Stimulated activated CD4-positive, alpha-beta T cell treated with anti-CD3 and anti-CD28 coated beads, TNF-alpha, amount 100 ng/mL, for 4 hours (primary cell): Measurements from ENCODE around the gene TBC1D1.

Experiments used
- DNase-seq, 3 experiments: peaks; one replicate each; pipeline ENCODE4 v3.0.0-alpha.2; 2020; ENCODE audit warnings: low read depth in 3 of 3

TBC1D1 gene

DNA sequence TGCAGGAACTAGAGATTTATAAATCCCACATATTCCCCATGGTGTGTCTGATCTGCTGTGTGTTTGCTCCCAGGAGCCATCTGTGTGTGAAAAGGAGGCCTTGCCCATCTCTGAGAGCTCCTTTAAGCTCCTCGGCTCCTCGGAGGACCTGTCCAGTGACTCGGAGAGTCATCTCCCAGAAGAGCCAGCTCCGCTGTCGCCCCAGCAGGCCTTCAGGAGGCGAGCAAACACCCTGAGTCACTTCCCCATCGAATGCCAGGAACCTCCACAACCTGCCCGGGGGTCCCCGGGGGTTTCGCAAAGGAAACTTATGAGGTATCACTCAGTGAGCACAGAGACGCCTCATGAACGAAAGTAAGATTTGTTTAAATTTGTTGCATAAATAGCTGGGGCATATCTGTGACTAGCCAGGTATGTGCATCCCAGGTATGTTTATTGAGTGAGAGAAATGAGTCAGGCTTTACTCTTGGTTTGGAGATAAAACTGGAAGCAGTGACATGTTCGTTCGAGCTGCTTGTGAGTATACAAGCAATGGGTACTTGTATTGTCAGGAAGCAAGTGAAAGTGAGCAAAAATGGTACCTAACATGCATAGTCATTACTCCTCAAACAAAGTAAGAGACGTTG is 158.8 kb downstream of the TBC1D1 start:
- DNase-seq = no peak

- DNase-seq = no peak
These were observed 159.9 kb downstream of the TBC1D1 start for GRCh38 chr4:38050560-38051350.

- no peak for DNase-seq
These were observed 164.7 kb downstream of the TBC1D1 start for GRCh38 chr4:38055566-38055965.

DNA sequence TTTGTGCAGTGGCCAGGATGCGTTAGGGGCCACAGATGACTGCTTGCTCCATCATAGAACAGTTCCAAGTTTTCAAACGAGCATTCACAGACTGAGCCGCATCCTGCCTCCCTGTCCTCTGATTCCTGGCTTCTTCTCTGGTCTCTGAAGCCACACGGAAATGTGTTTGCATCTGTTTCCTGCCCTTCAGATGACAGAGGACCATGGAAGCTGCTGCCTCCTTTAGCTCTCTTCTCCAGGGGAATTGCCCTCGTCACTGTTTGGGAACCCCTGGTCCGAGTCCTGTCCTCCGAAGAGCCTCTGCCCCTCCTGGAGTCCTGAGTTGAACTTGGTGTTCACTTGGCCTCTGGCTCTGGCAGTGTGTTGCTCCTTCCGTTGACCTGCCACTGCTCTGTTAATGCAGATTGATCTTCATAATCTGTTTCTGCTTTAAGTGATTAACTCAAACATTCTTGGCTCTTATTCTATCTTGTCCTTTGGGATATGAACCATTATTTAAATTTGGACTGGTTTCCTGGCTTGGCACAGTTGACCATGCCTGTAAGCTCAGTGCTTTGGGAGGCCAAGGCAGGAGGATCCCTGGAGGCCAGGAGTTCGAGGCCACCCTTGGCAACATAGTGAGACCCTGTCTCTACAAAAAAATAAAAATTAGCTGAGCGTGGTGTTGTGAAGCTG is 165.3 kb downstream of the TBC1D1 start:
- DNase-seq = no peak

DNA sequence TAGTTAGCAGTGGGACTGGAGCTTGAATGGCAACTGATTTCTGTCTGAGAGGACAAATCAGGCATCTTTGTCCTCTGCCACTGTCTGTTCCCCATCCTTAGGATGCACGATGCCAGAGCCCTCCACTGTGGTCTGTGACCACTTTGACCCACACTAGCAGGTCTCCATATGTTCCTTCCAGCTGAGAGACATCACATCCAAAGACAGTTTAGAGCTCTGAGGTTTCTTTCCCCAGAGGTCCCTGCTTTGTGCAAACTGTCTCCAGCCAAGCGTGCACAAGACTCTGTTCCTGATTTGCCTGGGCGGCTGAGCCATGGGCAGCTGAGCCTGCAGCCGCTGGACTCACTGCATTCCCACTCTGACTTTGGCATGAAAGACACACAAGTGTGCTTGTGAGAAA is 167.3 kb downstream of the TBC1D1 start:
- no peak for DNase-seq

GRCh38 chr4:38060829-38061431 is 170.0 kb downstream of the TBC1D1 start:
- DNase-seq = no peak

DNA sequence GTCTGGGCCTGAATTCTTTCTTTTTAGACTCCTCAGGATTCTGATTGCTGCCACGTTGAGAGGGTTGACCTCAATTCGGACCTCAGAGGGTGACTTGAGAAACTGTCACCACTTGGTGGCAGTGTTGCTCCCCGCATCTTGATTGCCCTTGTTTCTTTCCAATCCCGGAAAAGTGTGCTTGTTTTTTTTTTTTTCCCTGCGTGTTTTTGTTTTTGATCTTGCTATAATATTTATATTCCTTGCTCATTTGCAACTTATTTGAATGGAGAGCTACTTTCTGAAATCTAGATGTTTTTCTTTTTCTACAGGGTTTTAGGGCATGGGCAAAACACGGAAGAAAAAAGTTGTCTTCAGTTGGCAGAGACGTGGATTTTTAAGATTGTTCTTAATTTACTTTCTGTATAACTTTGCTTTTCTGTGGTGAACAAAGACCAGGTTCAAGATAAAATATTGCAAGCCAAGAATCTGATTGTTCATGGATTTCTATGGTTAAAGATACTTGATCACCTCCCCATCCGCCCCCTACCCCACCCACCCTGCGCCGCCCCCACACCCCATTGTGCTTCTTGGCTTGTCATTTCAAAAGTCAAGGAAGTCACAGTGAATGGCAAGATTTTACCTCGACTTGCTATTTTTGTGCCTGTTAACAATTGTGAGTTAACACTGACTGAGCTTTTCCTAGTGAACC is 171.3 kb downstream of the TBC1D1 start:
- peak; percentile 38 to 44 (median 42) for DNase-seq

DNA sequence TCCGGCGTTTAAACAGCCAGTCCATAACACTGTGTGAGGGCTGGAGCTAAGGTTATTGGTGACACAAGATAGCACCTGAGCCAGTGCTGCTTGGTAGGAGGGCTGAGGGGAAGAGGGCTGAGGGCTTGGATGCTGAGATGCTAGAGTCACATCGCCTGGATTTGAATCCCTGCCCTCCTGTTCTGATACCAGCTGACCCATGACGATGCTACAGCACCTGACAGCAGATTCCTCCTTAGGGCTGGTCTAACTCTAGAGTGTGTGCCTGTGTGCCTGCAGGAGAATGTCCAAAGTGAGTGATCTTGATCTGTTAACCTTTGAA is 171.9 kb downstream of the TBC1D1 start:
- no peak for DNase-seq

DNA sequence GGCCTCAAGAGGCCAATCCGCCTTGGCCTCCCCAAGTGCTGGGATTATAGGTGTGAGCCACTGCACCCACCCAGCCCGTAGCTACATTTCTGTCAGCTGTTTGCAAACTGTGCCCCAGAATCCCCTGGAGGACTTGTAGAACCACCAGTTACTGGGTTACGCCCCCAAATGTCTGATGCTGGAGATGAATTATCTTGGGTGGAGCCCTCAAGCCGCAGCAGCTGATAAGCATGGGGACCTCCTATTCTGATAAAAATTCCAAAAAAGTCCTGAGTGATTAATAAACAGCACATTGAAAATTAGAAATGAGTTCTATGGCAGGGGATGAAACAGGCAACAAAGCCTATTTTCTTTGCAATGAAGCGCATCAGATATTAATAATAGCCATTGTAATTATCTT is 174.3 kb downstream of the TBC1D1 start:
- DNase-seq = no peak

- no peak for DNase-seq
These were observed 175.0 kb downstream of the TBC1D1 start for GRCh38 chr4:38065900-38066299.

DNA sequence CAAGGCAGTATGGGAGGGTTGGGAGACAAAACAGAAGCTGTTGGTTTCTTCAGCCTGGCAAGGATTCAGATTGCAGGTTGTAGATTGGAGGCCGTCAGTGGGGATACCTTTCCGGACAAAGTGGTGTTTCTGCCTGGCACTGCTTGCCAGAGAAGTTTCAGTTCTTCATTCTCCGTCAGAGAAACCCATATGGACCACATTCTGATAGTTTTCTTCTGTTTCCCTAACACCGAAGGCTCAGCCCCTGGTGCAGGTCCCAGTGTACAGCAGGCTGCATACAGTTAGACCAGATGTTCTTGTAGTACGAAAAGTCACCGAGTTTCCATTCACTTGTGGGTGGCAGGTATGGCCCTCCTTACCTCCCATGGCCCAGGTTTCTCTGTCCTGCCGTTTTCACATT is 176.6 kb downstream of the TBC1D1 start:
- DNase-seq = no peak

GRCh38 chr4:38068107-38068506 is 177.2 kb downstream of the TBC1D1 start:
- no peak for DNase-seq

- peak in 1 of 3 experiments; percentile 11 for DNase-seq
These were observed 178.4 kb downstream of the TBC1D1 start for GRCh38 chr4:38069271-38069760.

DNA sequence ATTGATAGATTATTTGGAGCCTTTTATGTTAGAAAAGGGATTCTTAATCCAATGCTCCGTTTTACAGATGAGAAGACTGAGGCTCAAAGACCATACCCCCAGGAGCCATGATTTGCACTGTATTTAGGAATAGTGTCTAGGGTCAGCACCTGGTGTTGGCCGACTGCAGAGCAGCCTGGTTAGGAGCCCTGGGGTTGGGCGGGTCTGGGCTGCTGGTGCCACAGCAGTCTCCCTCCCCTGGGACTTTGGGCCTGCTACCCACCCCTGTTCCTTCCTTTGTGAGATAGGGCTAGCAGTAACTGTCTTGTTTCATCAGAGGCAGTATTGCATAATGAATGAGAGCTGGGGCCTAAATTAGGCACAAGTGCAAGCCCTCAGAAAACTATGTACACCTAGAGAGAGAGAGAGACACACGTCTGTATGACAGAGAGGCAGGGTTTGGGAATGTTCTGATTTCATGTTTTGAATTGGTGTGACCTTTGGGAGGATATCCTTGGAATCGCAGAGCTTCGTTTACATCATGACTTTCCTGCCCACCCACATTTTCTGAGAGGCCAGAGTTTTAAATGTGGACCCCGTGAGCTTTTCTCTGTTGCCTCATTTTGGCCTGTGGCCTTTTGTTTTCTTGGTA is 181.0 kb downstream of the TBC1D1 start:
- no peak for DNase-seq

DNA sequence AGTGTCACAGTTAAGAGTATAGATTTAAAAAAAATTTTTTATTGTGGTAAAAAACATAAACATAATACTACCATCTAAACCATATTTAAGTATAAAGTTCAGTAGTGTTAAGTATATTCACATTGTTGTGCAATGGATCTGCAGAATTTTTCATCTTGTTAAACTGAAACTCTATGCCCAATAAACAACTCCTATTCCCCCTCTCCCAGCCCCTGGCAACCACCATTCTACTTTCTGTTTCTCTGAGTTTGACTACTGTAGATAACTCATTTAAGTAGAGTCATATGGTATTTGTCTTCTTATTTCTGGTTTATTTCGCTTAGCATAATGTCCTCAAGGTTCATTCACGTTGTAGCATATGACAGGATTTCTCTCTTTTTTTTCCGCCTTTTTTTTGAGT is 181.7 kb downstream of the TBC1D1 start:
- no peak for DNase-seq

DNA sequence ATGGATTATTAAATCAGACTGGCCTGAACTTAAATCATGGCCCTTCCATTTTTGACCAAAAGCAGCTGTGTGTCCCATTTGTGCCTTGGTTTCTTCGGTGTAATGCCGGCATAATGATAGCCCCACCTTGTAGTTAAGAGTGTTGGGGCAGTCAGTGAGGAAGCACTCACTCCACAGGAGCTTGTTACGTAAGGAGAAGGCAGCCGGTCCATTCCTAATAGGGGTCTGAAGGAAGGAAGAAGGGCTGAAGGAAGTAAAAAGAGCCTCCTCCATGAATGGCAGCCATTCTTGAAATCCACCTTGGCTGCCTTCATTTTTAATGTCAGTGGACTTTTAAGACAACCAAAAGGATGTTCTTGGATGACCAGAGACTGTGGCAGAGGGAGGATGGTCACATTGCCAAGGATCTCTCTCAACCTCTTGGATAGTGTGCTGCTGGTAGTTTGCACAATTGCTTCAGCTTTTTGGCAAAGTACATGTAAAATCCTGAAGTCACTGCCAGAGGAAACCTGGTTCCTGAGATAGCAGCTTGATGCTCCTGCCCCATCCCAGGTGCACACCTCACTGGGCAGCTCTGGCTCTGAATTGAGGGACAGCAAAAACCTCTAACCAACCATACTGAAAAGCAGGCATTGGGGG is 182.8 kb downstream of the TBC1D1 start:
- no peak for DNase-seq

DNA sequence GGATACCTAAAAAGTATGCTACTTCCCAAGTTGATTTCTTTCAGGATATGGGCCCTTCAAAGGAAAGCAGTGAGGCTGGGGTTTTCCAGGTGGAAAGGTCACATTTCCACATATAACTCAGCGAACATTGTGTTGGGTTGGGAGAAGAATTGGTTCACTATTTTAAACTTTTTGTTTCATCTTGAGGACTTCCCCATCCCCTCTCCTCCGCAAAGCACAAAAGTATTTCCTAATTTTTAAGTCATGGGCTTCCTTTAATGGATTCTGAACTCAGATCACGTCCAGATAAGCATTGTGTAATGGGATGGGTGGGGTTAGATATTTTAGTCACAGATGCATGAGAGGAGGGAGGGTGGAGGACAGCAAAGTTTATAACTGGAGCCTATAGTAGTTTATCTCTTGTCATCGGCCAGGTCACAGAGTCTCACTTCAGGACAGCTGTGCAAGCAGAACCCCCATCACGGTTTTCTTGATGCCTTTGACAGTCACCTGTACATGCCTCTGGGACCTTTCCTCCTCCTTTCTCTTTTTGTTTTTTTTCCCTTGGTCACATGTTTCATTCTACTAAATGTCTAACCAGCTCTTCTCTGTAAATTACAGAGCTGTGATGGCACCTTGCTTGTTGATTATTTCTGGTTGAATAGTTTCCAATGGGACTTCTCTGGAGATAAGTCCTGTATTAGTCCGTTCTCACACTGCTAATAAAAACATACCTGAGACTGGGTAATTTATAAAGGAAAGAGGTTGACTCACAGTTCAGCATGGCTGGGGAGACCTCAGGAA is 184.7 kb downstream of the TBC1D1 start:
- DNase-seq = no peak

GRCh38 chr4:38076153-38076669 is 185.3 kb downstream of the TBC1D1 start:
- no peak for DNase-seq

DNA sequence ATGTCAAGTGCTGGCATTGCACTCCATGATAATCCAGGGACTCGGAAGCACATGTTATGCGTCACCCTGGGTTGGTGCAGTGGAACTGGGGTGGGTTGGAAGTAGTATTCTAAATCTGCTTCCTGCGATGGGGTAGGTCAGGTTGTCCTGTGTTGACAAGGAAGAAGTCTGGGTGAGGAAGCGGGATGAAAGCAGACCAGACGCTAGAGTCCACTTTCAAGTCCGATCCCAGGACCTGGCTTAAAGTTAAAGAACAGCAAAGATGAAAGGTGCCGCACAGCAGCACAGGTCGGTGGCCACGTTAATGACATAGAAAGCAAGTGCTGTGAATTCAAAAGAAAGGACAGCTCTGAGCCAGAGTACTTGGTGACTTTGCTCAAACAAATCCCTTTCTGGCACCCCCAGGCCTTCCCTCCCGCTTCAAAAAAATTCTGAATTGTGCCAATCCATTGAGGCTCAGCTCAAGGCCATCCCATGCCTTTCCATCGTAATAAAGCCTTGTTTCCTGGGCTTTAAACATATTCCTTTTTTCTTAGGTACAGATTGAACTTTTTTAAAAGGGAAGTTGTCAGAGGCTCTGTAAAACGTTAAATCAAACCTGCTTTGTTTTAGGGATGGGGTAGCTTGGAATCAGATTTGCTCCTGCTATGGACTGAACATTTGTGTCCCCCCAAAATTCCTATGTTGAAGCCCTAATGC is 187.1 kb downstream of the TBC1D1 start:
- no peak for DNase-seq
